Measurements from ENCODE around the gene MACROD2. TPM values are rescaled to one million over a fixed set of nuclear protein-coding genes. Genes with fewer than 3 reads are reported as not detected.

MACROD2 gene
- polyA plus RNA-seq, 2 of the 4 experiments (the other 2 are of a cell fraction) = 0.96 to 1.3 TPM

DNA sequence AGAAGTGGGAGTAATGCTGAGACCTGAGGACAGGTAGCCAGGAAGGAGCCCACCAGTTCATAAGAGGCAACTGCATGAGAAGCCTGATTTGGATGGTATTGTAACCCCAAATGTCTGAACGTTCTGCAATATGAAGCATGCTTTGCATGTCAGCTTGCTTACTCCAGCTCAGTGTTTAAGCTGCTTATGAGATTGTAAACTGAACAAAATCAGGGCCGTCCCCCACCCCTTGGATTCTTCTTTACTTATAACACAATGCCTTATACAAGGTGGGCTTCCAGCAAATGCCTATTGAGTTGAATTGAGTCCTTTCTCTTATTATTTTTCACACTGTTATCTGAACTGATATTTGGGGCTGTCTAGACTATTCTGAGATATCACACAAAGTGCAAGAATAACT is 1816.6 kb downstream of the MACROD2 start:
- ATAC-seq = no peak
- ChIA-PET POLR2A (no interaction called here), CTCF (no interaction called here)
- 0% methylated on average over 2 of the region's 2 CpGs for WGBS (ENCODE audit: missing lambda C conversion rate)
- no peak overlapping the region for H3K27ac ChIP-seq
- no peak overlapping the region for H3K4me2 ChIP-seq
- no peaks in the 10 kb centered on the region for H3K4me1 ChIP-seq
- H3K9me3 ChIP-seq = no peaks in the 10 kb centered on the region
- no peak overlapping the region for H3K4me3 ChIP-seq
- no peak for FAIRE-seq
- no peak for DNase-seq (ENCODE audit: low read depth in 1 of 2, low spot score in 1 of 2)
- TF ChIP-seq, protein P1, sequence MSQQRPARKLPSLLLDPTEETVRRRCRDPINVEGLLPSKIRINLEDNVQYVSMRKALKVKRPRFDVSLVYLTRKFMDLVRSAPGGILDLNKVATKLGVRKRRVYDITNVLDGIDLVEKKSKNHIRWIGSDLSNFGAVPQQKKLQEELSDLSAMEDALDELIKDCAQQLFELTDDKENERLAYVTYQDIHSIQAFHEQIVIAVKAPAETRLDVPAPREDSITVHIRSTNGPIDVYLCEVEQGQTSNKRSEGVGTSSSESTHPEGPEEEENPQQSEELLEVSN (IDR thresholded peaks at IDR 0.05; ENCODE audit: borderline replicate concordance, low read depth) = no peak
- TF ChIP-seq FOXS1 (CRISPR knock-in tag; IDR thresholded peaks at IDR 0.05) (no peak), CBX2 (IDR thresholded peaks at IDR 0.05; ENCODE audit: borderline replicate concordance, low read depth) (no peak), KDM5A (IDR thresholded peaks at IDR 0.05) (no peak), BHLHE40 (IDR thresholded peaks at IDR 0.05; ENCODE audit: low read depth, low read length) (no peak), CEBPB (IDR thresholded peaks at IDR 0.05) (no peak), EHMT2 (IDR thresholded peaks at IDR 0.05; ENCODE audit: low read depth) (no peak), JUNB (IDR thresholded peaks at IDR 0.05) (no peak), SMC3 (IDR thresholded peaks at IDR 0.05) (no peak), CBX8 (IDR thresholded peaks at IDR 0.05) (no peak), GATA3 (IDR thresholded peaks at IDR 0.05; ENCODE audit: borderline replicate concordance) (no peak), ZFP36 (IDR thresholded peaks at IDR 0.05; ENCODE audit: borderline replicate concordance, partially characterized antibody) (no peak), ZSCAN20 (CRISPR knock-in tag; IDR thresholded peaks at IDR 0.05) (no peak), RCOR1 (IDR thresholded peaks at IDR 0.05; ENCODE audit: low read depth, low read length) (no peak), PBX3 (IDR thresholded peaks at IDR 0.05) (no peak), EP300 (IDR thresholded peaks at IDR 0.05) (no peak)
- TF ChIP-seq, protein P2, sequence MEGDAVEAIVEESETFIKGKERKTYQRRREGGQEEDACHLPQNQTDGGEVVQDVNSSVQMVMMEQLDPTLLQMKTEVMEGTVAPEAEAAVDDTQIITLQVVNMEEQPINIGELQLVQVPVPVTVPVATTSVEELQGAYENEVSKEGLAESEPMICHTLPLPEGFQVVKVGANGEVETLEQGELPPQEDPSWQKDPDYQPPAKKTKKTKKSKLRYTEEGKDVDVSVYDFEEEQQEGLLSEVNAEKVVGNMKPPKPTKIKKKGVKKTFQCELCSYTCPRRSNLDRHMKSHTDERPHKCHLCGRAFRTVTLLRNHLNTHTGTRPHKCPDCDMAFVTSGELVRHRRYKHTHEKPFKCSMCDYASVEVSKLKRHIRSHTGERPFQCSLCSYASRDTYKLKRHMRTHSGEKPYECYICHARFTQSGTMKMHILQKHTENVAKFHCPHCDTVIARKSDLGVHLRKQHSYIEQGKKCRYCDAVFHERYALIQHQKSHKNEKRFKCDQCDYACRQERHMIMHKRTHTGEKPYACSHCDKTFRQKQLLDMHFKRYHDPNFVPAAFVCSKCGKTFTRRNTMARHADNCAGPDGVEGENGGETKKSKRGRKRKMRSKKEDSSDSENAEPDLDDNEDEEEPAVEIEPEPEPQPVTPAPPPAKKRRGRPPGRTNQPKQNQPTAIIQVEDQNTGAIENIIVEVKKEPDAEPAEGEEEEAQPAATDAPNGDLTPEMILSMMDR (IDR thresholded peaks at IDR 0.05) = no peak

DNA sequence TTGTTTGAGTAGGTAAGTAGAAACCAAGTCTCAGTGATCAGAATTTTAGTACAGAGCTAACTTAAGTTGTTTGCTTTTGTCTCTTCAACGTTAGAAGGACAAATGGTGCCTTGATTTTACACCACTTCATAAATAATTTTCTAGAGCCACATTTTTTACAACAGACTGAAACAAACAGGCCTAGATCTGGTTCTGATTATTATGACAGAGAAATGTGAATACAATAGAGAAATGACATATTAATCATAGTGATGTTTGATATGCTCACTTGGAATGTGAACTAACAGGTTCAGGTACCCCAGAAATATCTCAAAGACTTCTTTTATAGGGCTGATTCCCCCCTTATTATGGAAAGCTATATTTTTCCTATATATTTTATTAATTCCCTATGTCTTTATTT is 1817.4 kb downstream of the MACROD2 start:
- no peak overlapping the region for H3K4me3 ChIP-seq
- H3K4me2 ChIP-seq = no peak overlapping the region
- H3K4me1 ChIP-seq = no peaks in the 10 kb centered on the region
- no peak for FAIRE-seq
- no peak for DNase-seq (ENCODE audit: low read depth in 1 of 2, low spot score in 1 of 2)
- H3K9me3 ChIP-seq = no peaks in the 10 kb centered on the region
- WGBS (ENCODE audit: missing lambda C conversion rate) = 0% methylated on average over 1 of the region's 1 CpG
- ATAC-seq = no peak
- no peak for TF ChIP-seq KDM5A (IDR thresholded peaks at IDR 0.05)
- no peak for TF ChIP-seq PHF8 (IDR thresholded peaks at IDR 0.05; ENCODE audit: borderline replicate concordance, low read depth)
- no peak for TF ChIP-seq HOXB13 (CRISPR knock-in tag; IDR thresholded peaks at IDR 0.05; ENCODE audit: low read depth)
- TF ChIP-seq, protein P3, sequence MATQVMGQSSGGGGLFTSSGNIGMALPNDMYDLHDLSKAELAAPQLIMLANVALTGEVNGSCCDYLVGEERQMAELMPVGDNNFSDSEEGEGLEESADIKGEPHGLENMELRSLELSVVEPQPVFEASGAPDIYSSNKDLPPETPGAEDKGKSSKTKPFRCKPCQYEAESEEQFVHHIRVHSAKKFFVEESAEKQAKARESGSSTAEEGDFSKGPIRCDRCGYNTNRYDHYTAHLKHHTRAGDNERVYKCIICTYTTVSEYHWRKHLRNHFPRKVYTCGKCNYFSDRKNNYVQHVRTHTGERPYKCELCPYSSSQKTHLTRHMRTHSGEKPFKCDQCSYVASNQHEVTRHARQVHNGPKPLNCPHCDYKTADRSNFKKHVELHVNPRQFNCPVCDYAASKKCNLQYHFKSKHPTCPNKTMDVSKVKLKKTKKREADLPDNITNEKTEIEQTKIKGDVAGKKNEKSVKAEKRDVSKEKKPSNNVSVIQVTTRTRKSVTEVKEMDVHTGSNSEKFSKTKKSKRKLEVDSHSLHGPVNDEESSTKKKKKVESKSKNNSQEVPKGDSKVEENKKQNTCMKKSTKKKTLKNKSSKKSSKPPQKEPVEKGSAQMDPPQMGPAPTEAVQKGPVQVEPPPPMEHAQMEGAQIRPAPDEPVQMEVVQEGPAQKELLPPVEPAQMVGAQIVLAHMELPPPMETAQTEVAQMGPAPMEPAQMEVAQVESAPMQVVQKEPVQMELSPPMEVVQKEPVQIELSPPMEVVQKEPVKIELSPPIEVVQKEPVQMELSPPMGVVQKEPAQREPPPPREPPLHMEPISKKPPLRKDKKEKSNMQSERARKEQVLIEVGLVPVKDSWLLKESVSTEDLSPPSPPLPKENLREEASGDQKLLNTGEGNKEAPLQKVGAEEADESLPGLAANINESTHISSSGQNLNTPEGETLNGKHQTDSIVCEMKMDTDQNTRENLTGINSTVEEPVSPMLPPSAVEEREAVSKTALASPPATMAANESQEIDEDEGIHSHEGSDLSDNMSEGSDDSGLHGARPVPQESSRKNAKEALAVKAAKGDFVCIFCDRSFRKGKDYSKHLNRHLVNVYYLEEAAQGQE (IDR thresholded peaks at IDR 0.05) = no peak
- TF ChIP-seq EHMT2 (IDR thresholded peaks at IDR 0.05; ENCODE audit: low read depth) = no peak
- no peak for TF ChIP-seq MAFK (IDR thresholded peaks at IDR 0.05; ENCODE audit: partially characterized antibody)
- TF ChIP-seq CHD4 (IDR thresholded peaks at IDR 0.05; ENCODE audit: borderline replicate concordance) = no peak
- no peak for TF ChIP-seq PBX3 (IDR thresholded peaks at IDR 0.05)
- TF ChIP-seq, protein P1 (IDR thresholded peaks at IDR 0.05; ENCODE audit: borderline replicate concordance, low read depth) = no peak
- H3K27ac ChIP-seq = no peak overlapping the region
- ChIA-PET CTCF (no interaction called here), POLR2A (no interaction called here)

Measured in A549 (cell line).